ENCODE data around the gene APBA3.

APBA3 gene

GRCh38 chr19:3716147-3716668, 45.3 kb downstream of the APBA3 start:
- WGBS (ENCODE audit: extremely low coverage, insufficient coverage, low lambda C conversion rate): no CpG with 5 or more reads among the region's 16 CpGs
- Histone ChIP-seq H3K36me3 (ENCODE audit: control insufficient read depth, insufficient read depth, low read length) (no peaks in the 10 kb centered on the region), H3K79me2 (ENCODE audit: control insufficient read depth, insufficient read depth, low read length) (no peaks in the 10 kb centered on the region), H3K56ac (ENCODE audit: low read length) (no peak overlapping the region), H3K4me1 (ENCODE audit: control insufficient read depth, low read depth, low read length) (no peaks in the 10 kb centered on the region), H3K23ac (ENCODE audit: low read length) (no peak overlapping the region), H3K4me3 (ENCODE audit: low read length) (no peak overlapping the region), H3K9ac (ENCODE audit: low read length) (no peak overlapping the region), H3K18ac (ENCODE audit: low read length) (no peak overlapping the region), H4K5ac (ENCODE audit: low read length) (no peak overlapping the region), H2AK5ac (ENCODE audit: low read length) (no peak overlapping the region), H2BK120ac (ENCODE audit: low read depth, low read length) (no peak overlapping the region), H3K4me2 (ENCODE audit: low read length) (no peak overlapping the region), H3K27me3 (ENCODE audit: insufficient read depth, low read length, poor library complexity) (no peaks in the 10 kb centered on the region), H3K4ac (ENCODE audit: low read depth, low read length) (no peak overlapping the region), H2BK5ac (ENCODE audit: low read length) (no peak overlapping the region), H3K27ac (ENCODE audit: low read depth, low read length) (no peak overlapping the region), H3K79me1 (ENCODE audit: low read length) (no peaks in the 10 kb centered on the region), H4K8ac (ENCODE audit: low read depth, low read length) (no peak overlapping the region), H2BK15ac (replicated peaks; ENCODE audit: low read depth) (no peak overlapping the region)
- no peak for DNase-seq

GRCh38 chr19:3712663-3713611, 48.6 kb downstream of the APBA3 start:
- Histone ChIP-seq H4K5ac (ENCODE audit: low read length) (no peak overlapping the region), H3K79me2 (ENCODE audit: control insufficient read depth, insufficient read depth, low read length) (no peaks in the 10 kb centered on the region), H3K27ac (ENCODE audit: low read depth, low read length) (no peak overlapping the region), H3K79me1 (ENCODE audit: low read length) (no peaks in the 10 kb centered on the region), H3K4me2 (ENCODE audit: low read length) (no peak overlapping the region), H2AK5ac (ENCODE audit: low read length) (no peak overlapping the region), H2BK120ac (ENCODE audit: low read depth, low read length) (no peak overlapping the region), H3K4ac (ENCODE audit: low read depth, low read length) (no peak overlapping the region), H3K56ac (ENCODE audit: low read length) (no peak overlapping the region), H2BK15ac (replicated peaks; ENCODE audit: low read depth) (no peak overlapping the region), H3K27me3 (ENCODE audit: insufficient read depth, low read length, poor library complexity) (no peaks in the 10 kb centered on the region), H3K4me3 (ENCODE audit: low read length) (no peak overlapping the region), H3K23ac (ENCODE audit: low read length) (no peak overlapping the region), H4K8ac (ENCODE audit: low read depth, low read length) (no peak overlapping the region), H3K9ac (ENCODE audit: low read length) (no peak overlapping the region), H3K36me3 (ENCODE audit: control insufficient read depth, insufficient read depth, low read length) (no peaks in the 10 kb centered on the region), H2BK5ac (ENCODE audit: low read length) (no peak overlapping the region), H3K18ac (ENCODE audit: low read length) (no peak overlapping the region), H3K4me1 (ENCODE audit: control insufficient read depth, low read depth, low read length) (no peaks in the 10 kb centered on the region)
- no CpG with 5 or more reads among the region's 23 CpGs for WGBS (ENCODE audit: extremely low coverage, insufficient coverage, low lambda C conversion rate)
- no peak for DNase-seq

- Histone ChIP-seq H3K23ac (ENCODE audit: low read length) (no peak overlapping the region), H4K8ac (ENCODE audit: low read depth, low read length) (no peak overlapping the region), H3K9ac (ENCODE audit: low read length) (no peak overlapping the region), H3K79me2 (ENCODE audit: control insufficient read depth, insufficient read depth, low read length) (no peaks in the 10 kb centered on the region), H2BK5ac (ENCODE audit: low read length) (no peak overlapping the region), H3K4me1 (ENCODE audit: control insufficient read depth, low read depth, low read length) (no peaks in the 10 kb centered on the region), H2BK120ac (ENCODE audit: low read depth, low read length) (no peak overlapping the region), H3K56ac (ENCODE audit: low read length) (no peak overlapping the region), H2AK5ac (ENCODE audit: low read length) (no peak overlapping the region), H3K27me3 (ENCODE audit: insufficient read depth, low read length, poor library complexity) (no peaks in the 10 kb centered on the region), H3K36me3 (ENCODE audit: control insufficient read depth, insufficient read depth, low read length) (no peaks in the 10 kb centered on the region), H3K27ac (ENCODE audit: low read depth, low read length) (no peak overlapping the region), H2BK15ac (replicated peaks; ENCODE audit: low read depth) (no peak overlapping the region), H3K4me2 (ENCODE audit: low read length) (no peak overlapping the region), H3K18ac (ENCODE audit: low read length) (no peak overlapping the region), H4K5ac (ENCODE audit: low read length) (no peak overlapping the region), H3K79me1 (ENCODE audit: low read length) (no peaks in the 10 kb centered on the region), H3K4me3 (ENCODE audit: low read length) (no peak overlapping the region), H3K4ac (ENCODE audit: low read depth, low read length) (no peak overlapping the region)
- WGBS (ENCODE audit: extremely low coverage, insufficient coverage, low lambda C conversion rate): no CpG with 5 or more reads among the region's 20 CpGs
- DNase-seq: peak; percentile 56
These were observed 51.2 kb downstream of the APBA3 start for GRCh38 chr19:3710265-3710812.

- no peak within 1 kb of the TSS for H3K18ac ChIP-seq (ENCODE audit: low read length)
- no peak within 1 kb of the TSS for H4K8ac ChIP-seq (ENCODE audit: low read depth, low read length)
- H3K27ac ChIP-seq (ENCODE audit: low read depth, low read length): no peak within 1 kb of the TSS
- no peak within 1 kb of the TSS for H3K23ac ChIP-seq (ENCODE audit: low read length)
- no peak within 1 kb of the TSS for H3K56ac ChIP-seq (ENCODE audit: low read length)
- no peak for DNase-seq
- H3K36me3 ChIP-seq (ENCODE audit: control insufficient read depth, insufficient read depth, low read length): no peaks in the 10 kb centered on the region
- no peaks in the 10 kb centered on the region for H3K27me3 ChIP-seq (ENCODE audit: insufficient read depth, low read length, poor library complexity)
- no peaks in the 10 kb centered on the region for H3K4me1 ChIP-seq (ENCODE audit: control insufficient read depth, low read depth, low read length)
- no peak within 1 kb of the TSS for H3K9ac ChIP-seq (ENCODE audit: low read length)
- no peak within 1 kb of the TSS for H3K4me3 ChIP-seq (ENCODE audit: low read length)
- H2BK15ac ChIP-seq (replicated peaks; ENCODE audit: low read depth): no peak within 1 kb of the TSS
- H3K79me1 ChIP-seq (ENCODE audit: low read length): no peaks in the 10 kb centered on the region
- H2AK5ac ChIP-seq (ENCODE audit: low read length): no peak within 1 kb of the TSS
- no peak within 1 kb of the TSS for H2BK120ac ChIP-seq (ENCODE audit: low read depth, low read length)
- no peak within 1 kb of the TSS for H2BK5ac ChIP-seq (ENCODE audit: low read length)
- no peak within 1 kb of the TSS for H3K4me2 ChIP-seq (ENCODE audit: low read length)
- H3K79me2 ChIP-seq (ENCODE audit: control insufficient read depth, insufficient read depth, low read length): no peaks in the 10 kb centered on the region
- H3K4ac ChIP-seq (ENCODE audit: low read depth, low read length): no peak within 1 kb of the TSS
- WGBS (ENCODE audit: extremely low coverage, insufficient coverage, low lambda C conversion rate): no CpG with 5 or more reads among the region's 24 CpGs
- H4K5ac ChIP-seq (ENCODE audit: low read length): no peak within 1 kb of the TSS
These were observed 53.1 kb downstream of the APBA3 start, which contains the start of gene TJP3 for GRCh38 chr19:3708207-3708931. Gene TJP3, plus strand, starts transcription at chr19:3708384. Its CDS starts 20,049 bp downstream, at chr19:3728433.

GRCh38 chr19:3707868-3708206, 53.7 kb downstream of the APBA3 start:
- Histone ChIP-seq H3K27me3 (ENCODE audit: insufficient read depth, low read length, poor library complexity) (no peaks in the 10 kb centered on the region), H2BK15ac (replicated peaks; ENCODE audit: low read depth) (no peak overlapping the region), H3K18ac (ENCODE audit: low read length) (no peak overlapping the region), H2AK5ac (ENCODE audit: low read length) (no peak overlapping the region), H3K79me2 (ENCODE audit: control insufficient read depth, insufficient read depth, low read length) (no peaks in the 10 kb centered on the region), H3K4ac (ENCODE audit: low read depth, low read length) (no peak overlapping the region), H3K4me3 (ENCODE audit: low read length) (no peak overlapping the region), H3K79me1 (ENCODE audit: low read length) (no peaks in the 10 kb centered on the region), H2BK120ac (ENCODE audit: low read depth, low read length) (no peak overlapping the region), H3K4me1 (ENCODE audit: control insufficient read depth, low read depth, low read length) (no peaks in the 10 kb centered on the region), H3K4me2 (ENCODE audit: low read length) (no peak overlapping the region), H3K9ac (ENCODE audit: low read length) (no peak overlapping the region), H3K56ac (ENCODE audit: low read length) (no peak overlapping the region), H2BK5ac (ENCODE audit: low read length) (no peak overlapping the region), H4K5ac (ENCODE audit: low read length) (no peak overlapping the region), H4K8ac (ENCODE audit: low read depth, low read length) (no peak overlapping the region), H3K27ac (ENCODE audit: low read depth, low read length) (no peak overlapping the region), H3K23ac (ENCODE audit: low read length) (no peak overlapping the region), H3K36me3 (ENCODE audit: control insufficient read depth, insufficient read depth, low read length) (no peaks in the 10 kb centered on the region)
- no peak for DNase-seq
- WGBS (ENCODE audit: extremely low coverage, insufficient coverage, low lambda C conversion rate): no CpG with 5 or more reads among the region's 12 CpGs

Measured in mesendoderm (in vitro differentiated cells).